ENCODE data around the gene MYO7B.
A peak's percentile ranks its signal among the peaks of the same experiment; 100 is the strongest.

The MYO7B gene

GRCh38 chr2:127670957-127671290 is 135.4 kb downstream of the MYO7B start:
- Histone ChIP-seq H3K4me3 (ENCODE audit: low read depth, low read length) (no peak overlapping the region), H3K4me1 (peaks cover 4% of the 10 kb centered on the region), H3K36me3 (ENCODE audit: control insufficient read depth, insufficient read depth, low read length) (no peaks in the 10 kb centered on the region), H3K27me3 (ENCODE audit: control insufficient read depth, insufficient read depth, low read length) (no peaks in the 10 kb centered on the region), H3K9ac (no peak overlapping the region), H2AFZ (no peak overlapping the region), H3K9me3 (ENCODE audit: control insufficient read depth, low read length) (no peaks in the 10 kb centered on the region), H3K4me2 (ENCODE audit: low read length) (no peak overlapping the region), H3K27ac (no peak overlapping the region), H3K79me2 (no peaks in the 10 kb centered on the region)
- no peak for TF ChIP-seq CTCF (IDR thresholded peaks at IDR 0.05)

- Histone ChIP-seq H3K27ac (no peak overlapping the region), H2AFZ (no peak overlapping the region), H3K36me3 (ENCODE audit: control insufficient read depth, insufficient read depth, low read length) (no peaks in the 10 kb centered on the region), H3K9me3 (ENCODE audit: control insufficient read depth, low read length) (no peaks in the 10 kb centered on the region), H3K4me1 (peaks cover 6% of the 10 kb centered on the region), H3K27me3 (ENCODE audit: control insufficient read depth, insufficient read depth, low read length) (no peaks in the 10 kb centered on the region), H3K4me2 (ENCODE audit: low read length) (no peak overlapping the region), H3K79me2 (no peaks in the 10 kb centered on the region), H3K4me3 (ENCODE audit: low read depth, low read length) (no peak overlapping the region), H3K9ac (no peak overlapping the region)
- TF ChIP-seq CTCF (IDR thresholded peaks at IDR 0.05), result no peak
Measured at GRCh38 chr2:127671557-127672302, 136.2 kb downstream of the MYO7B start.

GRCh38 chr2:127672341-127673224 is 137.1 kb downstream of the MYO7B start:
- Histone ChIP-seq H3K36me3 (ENCODE audit: control insufficient read depth, insufficient read depth, low read length) (no peaks in the 10 kb centered on the region), H3K4me1 (peaks cover 6% of the 10 kb centered on the region), H3K9ac (no peak overlapping the region), H3K27ac (peak overlapping the region; percentile 32), H3K4me3 (ENCODE audit: low read depth, low read length) (no peak overlapping the region), H2AFZ (no peak overlapping the region), H3K27me3 (ENCODE audit: control insufficient read depth, insufficient read depth, low read length) (no peaks in the 10 kb centered on the region), H3K79me2 (no peaks in the 10 kb centered on the region), H3K4me2 (ENCODE audit: low read length) (no peak overlapping the region), H3K9me3 (ENCODE audit: control insufficient read depth, low read length) (no peaks in the 10 kb centered on the region)
- TF ChIP-seq CTCF (IDR thresholded peaks at IDR 0.05), result no peak

- no peak overlapping the region for H3K9ac ChIP-seq
- no peaks in the 10 kb centered on the region for H3K79me2 ChIP-seq
- no peaks in the 10 kb centered on the region for H3K9me3 ChIP-seq (ENCODE audit: control insufficient read depth, low read length)
- H3K4me1 ChIP-seq, result peaks cover 6% of the 10 kb centered on the region
- H3K27me3 ChIP-seq (ENCODE audit: control insufficient read depth, insufficient read depth, low read length), result no peaks in the 10 kb centered on the region
- no peak overlapping the region for H3K4me3 ChIP-seq (ENCODE audit: low read depth, low read length)
- H3K4me2 ChIP-seq (ENCODE audit: low read length), result peak overlapping the region; percentile 12
- H3K36me3 ChIP-seq (ENCODE audit: control insufficient read depth, insufficient read depth, low read length), result no peaks in the 10 kb centered on the region
- H2AFZ ChIP-seq, result no peak overlapping the region
- TF ChIP-seq CTCF (IDR thresholded peaks at IDR 0.05), result no peak
- peak overlapping the region; percentile 32 for H3K27ac ChIP-seq
Measured at GRCh38 chr2:127673291-127674069, 138.0 kb downstream of the MYO7B start.

All from parathyroid adenoma (tissue), 2 donors.